CD14-positive monocyte (primary cell): ENCODE data around the gene PTGFRN. TPM values are rescaled to one million over a fixed set of nuclear protein-coding genes. Genes with fewer than 3 reads are reported as not detected.

Experiments
- DNase-seq, 3 donors: peaks; one replicate each; pipeline ENCODE4 v3.0.0-alpha.2; 2011 to 2022
- H2AFZ ChIP-seq: 2 replicates; pipeline ENCODE4 v1.6.0; 2012; ENCODE audit warnings: mild to moderate bottlenecking, low read depth, low read length, inconsistent platforms; ENCODE audit not compliant: insufficient read depth, poor library complexity, severe bottlenecking
- H3K27ac ChIP-seq, 2 donors: 1 replicate in 1 of 2; 2 replicates in 1 of 2; pipeline ENCODE4 v1.5.1; 2012 to 2013; ENCODE audit warnings: low read length in 2 of 2, control low read depth in 1 of 2, inconsistent platforms in 1 of 2, low read depth in 1 of 2, mild to moderate bottlenecking in 1 of 2
- H3K27me3 ChIP-seq, 2 donors: one replicate each; pipeline versions ENCODE4 v1.6.0 to v1.6.1; 2011 to 2013; ENCODE audit warnings: low read length in 2 of 2; ENCODE audit not compliant: control insufficient read depth in 2 of 2, insufficient read depth in 2 of 2
- H3K36me3 ChIP-seq, 2 donors: replicated peaks in 1 of 2; 1 replicate in 1 of 2; 2 replicates in 1 of 2; pipeline versions ENCODE4 v1.5.1 to v1.6.1; 2012 to 2013; ENCODE audit warnings: low read length in 2 of 2, control low read depth in 1 of 2, inconsistent platforms in 1 of 2, mild to moderate bottlenecking in 1 of 2; ENCODE audit not compliant: insufficient read depth in 2 of 2, control insufficient read depth in 1 of 2
- H3K4me1 ChIP-seq, 2 donors: 1 replicate in 1 of 2; 2 replicates in 1 of 2; pipeline versions ENCODE4 v1.5.1 to v1.6.1; 2012 to 2013; ENCODE audit warnings: low read length in 2 of 2, control low read depth in 1 of 2, inconsistent platforms in 1 of 2, mild to moderate bottlenecking in 1 of 2, moderate library complexity in 1 of 2; ENCODE audit not compliant: insufficient read depth in 2 of 2, control insufficient read depth in 1 of 2
- H3K4me2 ChIP-seq: replicated peaks from 2 replicates; pipeline ENCODE3; 2012; ENCODE audit warnings: low read length, moderate library complexity, mild to moderate bottlenecking; ENCODE audit not compliant: poor library complexity, severe bottlenecking; ENCODE audit errors: extremely low read depth
- H3K4me3 ChIP-seq, 3 experiments: fragments of 200-600 bp in 1 of 3; sonication (generic) in 1 of 3; replicated peaks in 1 of 3; 1 replicate in 2 of 3; 2 replicates in 1 of 3; pipeline ENCODE4 v1.5.1; 2011 to 2013; ENCODE audit warnings: low read length in 3 of 3, mild to moderate bottlenecking in 3 of 3, control low read depth in 2 of 3, low read depth in 2 of 3, inconsistent platforms in 1 of 3, moderate library complexity in 1 of 3
- H3K79me2 ChIP-seq: 2 replicates; pipeline ENCODE4 v1.6.0; 2012; ENCODE audit warnings: mild to moderate bottlenecking, control low read depth, inconsistent platforms, low read length, moderate library complexity; ENCODE audit not compliant: insufficient read depth
- H3K9ac ChIP-seq: 2 replicates; pipeline ENCODE4 v1.6.0; 2017; ENCODE audit warnings: low read length, mild to moderate bottlenecking; ENCODE audit not compliant: insufficient read depth, poor library complexity, severe bottlenecking
- H3K9me3 ChIP-seq, 2 donors: replicated peaks in 1 of 2; 1 replicate in 1 of 2; 2 replicates in 1 of 2; pipeline versions ENCODE4 v1.5.1 to v1.6.1; 2012 to 2013; ENCODE audit warnings: low read length in 2 of 2, control low read depth in 1 of 2; ENCODE audit not compliant: control insufficient read depth in 1 of 2, insufficient read depth in 1 of 2
- H4K20me1 ChIP-seq: 2 replicates; pipeline ENCODE4 v1.6.0; 2012; ENCODE audit warnings: mild to moderate bottlenecking, low read length, control low read depth, moderate library complexity; ENCODE audit not compliant: insufficient read depth
- H3K27ac Mint-ChIP-seq, 7 donors: one replicate each; pipeline ENCODE4 v1.8.0; 2020; ENCODE audit warnings: mild to moderate bottlenecking in 7 of 7, mixed read lengths in 7 of 7, moderate library complexity in 6 of 7, inconsistent platforms in 2 of 7
- H3K27me3 Mint-ChIP-seq, 3 donors: one replicate each; pipeline ENCODE4 v1.8.0; 2021 to 2022; ENCODE audit warnings: low read depth in 3 of 3, mild to moderate bottlenecking in 3 of 3, mixed read lengths in 3 of 3, moderate library complexity in 3 of 3, inconsistent platforms in 1 of 3
- H3K36me3 Mint-ChIP-seq, 2 donors: one replicate each; pipeline ENCODE4 v1.8.0; 2020; ENCODE audit warnings: mixed read lengths in 2 of 2, inconsistent platforms in 1 of 2, mild to moderate bottlenecking in 1 of 2
- H3K4me1 Mint-ChIP-seq: one replicate; pipeline ENCODE4 v1.8.0; 2020; ENCODE audit warnings: mild to moderate bottlenecking, mixed read lengths
- H3K4me3 Mint-ChIP-seq, 2 donors: one replicate each; pipeline ENCODE4 v1.8.0; 2020; ENCODE audit warnings: mild to moderate bottlenecking in 2 of 2, mixed read lengths in 2 of 2, moderate library complexity in 1 of 2
- H3K9me3 Mint-ChIP-seq, 7 donors: one replicate each; pipeline ENCODE4 v1.8.0; 2020 to 2022; ENCODE audit warnings: mixed read lengths in 7 of 7, mild to moderate bottlenecking in 6 of 7, moderate library complexity in 6 of 7, inconsistent platforms in 2 of 7
- WGBS: methylation state at CpG from one replicate; pipeline ENCODE4 v1.1.5; 2013; ENCODE audit warnings: missing lambda C conversion rate; ENCODE audit not compliant: insufficient coverage; 5-methylcytosine and 5-hydroxymethylcytosine counted together
- intact Hi-C, 2 donors: fragments of 100-400 bp; cut with micrococcal nuclease; formaldehyde crosslinking; loops; one replicate each; pipeline versions ENCODE4 v1.15.0 to v1.15.1; 2023
- polyA plus RNA-seq, 3 donors: library from polyadenylated mRNA; depleted of rRNA in 1 of 3; unstranded in 2 of 3; stranded (reverse) in 1 of 3; fragments of 300-500 nt in 2 of 3; fragments of >200 nt in 1 of 3; fragmentation: Illumina TruSeq in 2 of 3; gene quantifications; 1 replicate in 2 of 3; 2 replicates in 1 of 3; pipeline ENCODE4 v1.2.3, GENCODE V29; 2012 to 2021
- TF ChIP-seq, protein P1 (sequence below): fragments of 200-600 bp; IDR thresholded peaks from one replicate; pipeline ENCODE4 v1.8.0; 2022; ENCODE audit warnings: antibody characterized with exemption, mild to moderate bottlenecking

PTGFRN gene
- polyA plus RNA-seq, 3 donors = 1.5 to 2.9 (median 1.6) TPM

GRCh38 chr1:116870300-116870699 is 39.4 kb upstream of the PTGFRN start:
- DNase-seq = no peak
- H3K4me3 Mint-ChIP-seq = no peak overlapping the region
- no peak overlapping the region for H3K27ac ChIP-seq
- H3K4me1 ChIP-seq = peaks cover 0 to 13% of the 10 kb centered on the region in 2 donors
- H3K9me3 ChIP-seq = peaks cover 12 to 21% of the 10 kb centered on the region in 2 donors
- H2AFZ ChIP-seq = no peak overlapping the region
- H3K27me3 Mint-ChIP-seq = peaks cover 2 to 6% (median 5%) of the 10 kb centered on the region in 3 donors
- peaks cover 0 to 5% (median 0%) of the 10 kb centered on the region in 7 donors for H3K9me3 Mint-ChIP-seq
- H3K9ac ChIP-seq = no peak overlapping the region
- no peaks in the 10 kb centered on the region for H3K27me3 ChIP-seq
- WGBS = 97% methylated on average over 7 of the region's 7 CpGs
- no peak overlapping the region for H3K4me2 ChIP-seq
- H3K4me1 Mint-ChIP-seq = peaks cover 12% of the 10 kb centered on the region
- H4K20me1 ChIP-seq = no peaks in the 10 kb centered on the region
- H3K36me3 ChIP-seq = no peaks in the 10 kb centered on the region
- H3K27ac Mint-ChIP-seq = no peak overlapping the region
- no peaks in the 10 kb centered on the region for H3K79me2 ChIP-seq
- intact Hi-C loops = no loop called here
- TF ChIP-seq, protein P1, sequence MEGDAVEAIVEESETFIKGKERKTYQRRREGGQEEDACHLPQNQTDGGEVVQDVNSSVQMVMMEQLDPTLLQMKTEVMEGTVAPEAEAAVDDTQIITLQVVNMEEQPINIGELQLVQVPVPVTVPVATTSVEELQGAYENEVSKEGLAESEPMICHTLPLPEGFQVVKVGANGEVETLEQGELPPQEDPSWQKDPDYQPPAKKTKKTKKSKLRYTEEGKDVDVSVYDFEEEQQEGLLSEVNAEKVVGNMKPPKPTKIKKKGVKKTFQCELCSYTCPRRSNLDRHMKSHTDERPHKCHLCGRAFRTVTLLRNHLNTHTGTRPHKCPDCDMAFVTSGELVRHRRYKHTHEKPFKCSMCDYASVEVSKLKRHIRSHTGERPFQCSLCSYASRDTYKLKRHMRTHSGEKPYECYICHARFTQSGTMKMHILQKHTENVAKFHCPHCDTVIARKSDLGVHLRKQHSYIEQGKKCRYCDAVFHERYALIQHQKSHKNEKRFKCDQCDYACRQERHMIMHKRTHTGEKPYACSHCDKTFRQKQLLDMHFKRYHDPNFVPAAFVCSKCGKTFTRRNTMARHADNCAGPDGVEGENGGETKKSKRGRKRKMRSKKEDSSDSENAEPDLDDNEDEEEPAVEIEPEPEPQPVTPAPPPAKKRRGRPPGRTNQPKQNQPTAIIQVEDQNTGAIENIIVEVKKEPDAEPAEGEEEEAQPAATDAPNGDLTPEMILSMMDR = no peak
- H3K36me3 Mint-ChIP-seq = no peaks in the 10 kb centered on the region
- H3K4me3 ChIP-seq = no peak overlapping the region

- intact Hi-C loops = no loop called here
- Mint-ChIP-seq H3K4me1 (peaks cover 16% of the 10 kb centered on the region), H3K27ac (no peak overlapping the region), H3K9me3 (peaks cover 0 to 5% (median 0%) of the 10 kb centered on the region in 7 donors), H3K4me3 (no peak overlapping the region), H3K27me3 (peaks cover 2 to 7% (median 5%) of the 10 kb centered on the region in 3 donors), H3K36me3 (no peaks in the 10 kb centered on the region)
- Histone ChIP-seq H3K79me2 (no peaks in the 10 kb centered on the region), H3K4me3 (no peak overlapping the region), H2AFZ (no peak overlapping the region), H4K20me1 (no peaks in the 10 kb centered on the region), H3K27me3 (no peaks in the 10 kb centered on the region), H3K27ac (no peak overlapping the region), H3K9ac (no peak overlapping the region), H3K4me2 (no peak overlapping the region), H3K4me1 (peaks cover 2 to 18% of the 10 kb centered on the region in 2 donors), H3K36me3 (no peaks in the 10 kb centered on the region), H3K9me3 (peaks cover 4 to 11% of the 10 kb centered on the region in 2 donors)
- no peak for DNase-seq
- 83% methylated on average over 2 of the region's 4 CpGs for WGBS
- TF ChIP-seq, protein P1 = no peak
Observed at GRCh38 chr1:116871779-116872146, 38.0 kb upstream of the PTGFRN start.
